Right ventricle myocardium superior (tissue), 1 donor: ENCODE results near the gene MYLK3. TPM values are rescaled to one million over a fixed set of nuclear protein-coding genes. Genes with fewer than 3 reads are reported as not detected.

Source experiments
- ATAC-seq: fragments of 200-7000 bp; cut with Tn5 transposase; one replicate; pipeline ENCODE4 v1.9.1; 2020; ENCODE audit warnings: mild to moderate bottlenecking; ENCODE audit not compliant: poor library complexity
- DNase-seq: peaks from one replicate; pipeline ENCODE4 v3.0.0-alpha.2; 2020
- intact Hi-C: fragments of 100-400 bp; cut with DNase I; formaldehyde crosslinking; loops from one replicate; pipeline ENCODE4 v1.11.2; 2022
- total RNA-seq: library from RNA; stranded (reverse); fragmentation: NEBNext Ultra II Directional; extraction: Animal tissue kit (Norgen Biotek cat#: 25700); gene quantifications from one replicate; pipeline ENCODE4 v1.2.1, GENCODE V29; 2021
- donor health status: DM: no; HTN: yes; CAD: no; lungs with severe emphysema.

The MYLK3 gene
- total RNA-seq, 1 donor from 2014 or later: 304 TPM

GRCh38 chr16:46763147-46763546 is 15.0 kb upstream of the MYLK3 start:
- DNase-seq: peak; percentile 89
- intact Hi-C loops: no loop called here
- peak; percentile 85 for ATAC-seq

GRCh38 chr16:46762583-46762982 is 14.4 kb upstream of the MYLK3 start:
- DNase-seq: no peak
- intact Hi-C loops: no loop called here
- ATAC-seq: no peak

- ATAC-seq: no peak
- DNase-seq: no peak
- intact Hi-C loops: no loop called here
Observed at GRCh38 chr16:46759309-46759708, 11.2 kb upstream of the MYLK3 start.

GRCh38 chr16:46757339-46758050 is 9.4 kb upstream of the MYLK3 start:
- ATAC-seq (peak; percentile 76), DNase-seq (peak; percentile 85)
- intact Hi-C loops: no loop called here

- DNase-seq (peak; percentile 49), ATAC-seq (peak; percentile 34)
- intact Hi-C loops: no loop called here
Observed at GRCh38 chr16:46756772-46757171, 8.6 kb upstream of the MYLK3 start.

- intact Hi-C loops: no loop called here
- DNase-seq (peak; percentile 15), ATAC-seq (no peak)
Observed at GRCh38 chr16:46753015-46753414, 4.9 kb upstream of the MYLK3 start.

GRCh38 chr16:46751381-46751780 is 3.2 kb upstream of the MYLK3 start:
- no peak for DNase-seq
- intact Hi-C loops: no loop called here
- ATAC-seq: no peak

- peak; percentile 49 for ATAC-seq
- intact Hi-C loops: no loop called here
Observed at GRCh38 chr16:46748775-46749705, 896 bp upstream of the MYLK3 start.

GRCh38 chr16:46746821-46747776 is 1.0 kb downstream of the MYLK3 start:
- DNase-seq: peak; percentile 74
- intact Hi-C loops: no loop called here
- ATAC-seq: peak; percentile 46

More at GRCh38 chr16:46748775-46749705, 896 bp upstream of the MYLK3 start:
- DNase-seq: peak; percentile 88

- no peak for DNase-seq
- intact Hi-C loops: no loop called here
Observed at GRCh38 chr16:46745617-46746016, 2.5 kb downstream of the MYLK3 start.

GRCh38 chr16:46743232-46743719 is 4.9 kb downstream of the MYLK3 start:
- DNase-seq (peak; percentile 62), ATAC-seq (peak; percentile 12)
- intact Hi-C loops: no loop called here

More at GRCh38 chr16:46745617-46746016, 2.5 kb downstream of the MYLK3 start:
- ATAC-seq: no peak

GRCh38 chr16:46739934-46740333 is 8.2 kb downstream of the MYLK3 start:
- DNase-seq (no peak), ATAC-seq (no peak)
- intact Hi-C loops: no loop called here

GRCh38 chr16:46737621-46738214 is 10.4 kb downstream of the MYLK3 start:
- ATAC-seq (no peak), DNase-seq (no peak)
- intact Hi-C loops: no loop called here

GRCh38 chr16:46736695-46737094 is 11.4 kb downstream of the MYLK3 start:
- ATAC-seq: no peak
- intact Hi-C loops: no loop called here
- no peak for DNase-seq

- peak; percentile 24 for ATAC-seq
Observed at GRCh38 chr16:46733319-46733830, 14.8 kb downstream of the MYLK3 start.

GRCh38 chr16:46732561-46732960 is 15.6 kb downstream of the MYLK3 start:
- DNase-seq (no peak), ATAC-seq (no peak)
- intact Hi-C loops: loop anchor here (5.0 kb wide), 1 partner anchor 70 kb away; no protein-coding TSS in a partner anchor

More at GRCh38 chr16:46733319-46733830, 14.8 kb downstream of the MYLK3 start:
- no peak for DNase-seq
- intact Hi-C loops: loop anchor here (5.0 kb wide), 1 partner anchor 69 kb away; no protein-coding TSS in a partner anchor

- ATAC-seq (peak; percentile 38), DNase-seq (no peak)
- intact Hi-C loops: loop anchor here (5.0 kb wide), 1 partner anchor 70 kb away; no protein-coding TSS in a partner anchor
Observed at GRCh38 chr16:46731691-46732555, 16.2 kb downstream of the MYLK3 start.
